ENCODE data around the gene CCDC30.
"Not testable (repeated sequence)": the region's sequence is repeated elsewhere in the genome, so short reads cannot be mapped to it uniquely, and the experiment has no call there.

CCDC30 gene

DNA sequence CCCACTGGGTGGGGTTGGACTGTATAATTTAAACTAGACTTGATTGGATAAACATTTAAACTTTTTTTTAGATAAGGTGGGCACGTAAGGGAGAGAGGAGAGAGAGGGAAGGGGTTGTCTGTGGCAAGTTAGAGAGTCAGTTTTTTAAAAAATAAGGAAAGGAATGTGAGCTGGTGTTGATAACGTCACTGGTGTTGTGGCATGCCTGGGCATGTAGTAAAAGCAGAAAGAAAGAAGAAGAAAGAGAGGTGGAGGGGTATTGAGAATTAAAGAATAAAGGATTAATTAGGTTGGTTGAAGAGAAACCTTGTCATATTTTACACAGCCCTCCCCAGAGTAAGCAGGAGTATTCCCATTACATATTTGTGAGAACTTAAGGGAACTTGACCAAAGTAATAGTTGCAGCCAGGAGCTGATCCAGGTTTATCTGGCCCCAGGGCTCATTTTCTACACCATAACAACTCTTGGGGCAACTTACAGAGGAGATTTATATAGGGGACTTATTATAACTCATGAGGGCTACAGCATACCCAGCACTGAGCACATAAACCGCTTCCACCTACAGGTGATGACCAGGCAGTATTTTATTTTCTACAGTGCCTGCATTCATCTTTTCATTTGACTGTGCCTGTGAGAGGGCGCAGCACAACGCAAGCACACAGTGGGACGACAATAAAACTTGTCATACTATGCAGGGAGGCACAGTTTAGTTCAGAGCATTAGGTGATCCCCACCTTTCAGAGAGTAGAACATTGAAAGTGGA lies 70.2 kb downstream of the CCDC30 start:
- DNase-seq: no peak

GRCh38 chr1:42541104-42541503 lies 78.0 kb downstream of the CCDC30 start:
- DNase-seq: no peak

DNA sequence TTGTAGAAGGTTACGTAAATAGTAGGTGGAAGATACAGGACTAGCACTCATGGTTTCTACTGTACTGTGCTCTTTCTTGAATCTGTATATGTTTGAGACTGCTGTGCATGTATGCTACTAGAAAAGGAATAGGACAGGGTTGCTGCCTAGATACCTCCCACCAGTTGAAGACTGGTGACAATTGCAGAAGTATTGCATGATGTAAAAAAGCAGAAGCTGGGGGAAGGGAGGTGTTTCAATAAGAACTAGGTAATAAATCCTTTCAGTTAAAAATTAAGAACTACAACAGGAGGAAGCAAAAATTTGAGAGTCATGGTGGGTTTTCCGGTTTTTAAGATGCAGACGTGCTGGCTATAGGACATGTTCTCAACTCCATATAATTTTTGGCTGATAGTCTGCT lies 88.1 kb downstream of the CCDC30 start:
- no peak for DNase-seq

- DNase-seq: no peak
Observed at GRCh38 chr1:42551590-42551989, 88.5 kb downstream of the CCDC30 start.

- DNase-seq: no peak
Observed at GRCh38 chr1:42552636-42553035, 89.5 kb downstream of the CCDC30 start.

DNA sequence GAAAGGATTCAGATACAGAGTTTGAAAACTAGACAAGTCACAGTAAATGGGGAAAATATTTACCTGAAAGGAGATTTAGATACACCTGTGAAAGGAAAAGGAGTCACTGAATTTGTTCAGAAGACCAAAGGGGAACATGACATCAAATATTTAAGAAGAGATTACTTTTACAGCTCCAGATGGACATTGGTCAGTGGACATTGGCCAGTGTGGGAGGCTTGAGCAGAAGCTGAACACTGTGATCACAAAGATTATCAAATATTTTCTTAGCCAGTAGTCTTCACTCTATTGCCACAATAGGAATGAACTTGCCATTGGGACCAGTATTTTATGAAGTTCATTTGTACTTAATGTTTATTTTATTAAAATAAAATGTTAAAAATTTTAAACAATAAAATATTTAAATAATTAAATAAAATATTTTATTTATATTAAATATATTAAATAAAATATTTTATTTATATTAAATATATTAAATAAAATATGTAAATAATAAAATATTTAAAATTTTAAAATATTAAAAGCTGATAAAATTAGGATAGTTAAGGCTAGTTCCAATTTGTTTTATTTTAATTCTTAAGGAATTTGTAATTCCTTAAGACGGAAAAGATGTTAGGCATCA lies 94.3 kb downstream of the CCDC30 start:
- no peak for DNase-seq

- no peak for DNase-seq
Observed at GRCh38 chr1:42567038-42567437, 104.0 kb downstream of the CCDC30 start.

DNA sequence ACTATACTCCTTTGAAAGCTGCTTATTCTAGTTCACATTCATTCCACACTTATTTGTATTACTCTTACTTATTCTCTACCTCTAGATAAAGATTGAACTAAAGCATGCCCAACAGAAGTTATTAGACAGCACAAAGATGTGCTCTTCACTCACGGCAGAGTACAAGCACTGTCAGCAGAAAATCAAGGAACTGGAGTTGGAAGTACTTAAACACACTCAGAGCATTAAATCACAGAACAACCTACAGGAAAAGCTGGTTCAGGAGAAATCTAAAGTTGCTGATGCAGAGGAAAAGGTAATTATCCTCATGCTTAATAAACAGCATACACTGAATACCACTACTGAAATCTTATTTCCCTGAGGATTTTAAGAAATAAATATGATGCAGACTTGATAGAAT lies 113.8 kb downstream of the CCDC30 start:
- DNase-seq: no peak

DNA sequence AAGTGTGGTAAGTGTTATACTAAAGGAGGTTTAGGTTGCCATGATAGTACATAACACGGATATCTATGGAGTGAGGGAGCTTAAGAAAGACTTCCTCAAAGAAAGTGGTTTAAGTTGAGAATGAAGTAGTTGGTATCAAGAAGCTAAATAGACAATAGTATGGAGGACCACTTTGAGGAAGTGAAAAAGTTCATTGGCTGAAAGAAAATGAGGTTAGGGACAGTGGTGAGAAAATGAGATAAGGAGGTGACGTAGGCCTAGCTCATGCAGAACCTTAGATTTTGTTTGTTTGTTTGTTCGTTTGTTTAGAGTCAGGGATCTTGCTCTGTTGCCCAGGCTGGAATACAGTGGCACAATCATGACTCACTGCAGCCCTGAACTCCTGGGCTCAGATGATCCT lies 122.9 kb downstream of the CCDC30 start:
- DNase-seq: no peak

- DNase-seq: no peak
Observed at GRCh38 chr1:42587753-42588152, 124.7 kb downstream of the CCDC30 start.

- DNase-seq: no peak
Observed at GRCh38 chr1:42592811-42593210, 129.7 kb downstream of the CCDC30 start.

GRCh38 chr1:42593486-42594100 lies 130.5 kb downstream of the CCDC30 start:
- DNase-seq: no peak

DNA sequence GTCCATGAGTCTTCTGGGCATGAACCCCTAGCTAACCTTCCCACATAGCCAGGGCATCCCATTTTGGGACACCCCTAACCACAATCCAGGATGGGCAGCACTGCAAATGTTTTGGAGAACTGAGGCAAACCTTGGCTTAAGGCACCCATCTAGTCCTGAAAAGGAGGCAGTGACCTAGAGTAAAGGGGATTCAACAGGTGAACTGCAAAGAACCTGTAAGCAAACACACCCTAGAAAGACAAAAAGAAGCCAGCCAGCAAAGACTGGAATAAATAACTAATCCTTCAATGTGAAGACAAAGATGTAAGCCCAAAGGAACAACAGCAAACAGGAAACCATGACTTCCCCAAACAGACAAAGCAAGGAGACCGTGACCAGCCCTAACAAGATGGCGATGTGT lies 138.4 kb downstream of the CCDC30 start:
- no peak for DNase-seq

- DNase-seq: no peak
Observed at GRCh38 chr1:42613803-42614131, 150.7 kb downstream of the CCDC30 start.

DNA sequence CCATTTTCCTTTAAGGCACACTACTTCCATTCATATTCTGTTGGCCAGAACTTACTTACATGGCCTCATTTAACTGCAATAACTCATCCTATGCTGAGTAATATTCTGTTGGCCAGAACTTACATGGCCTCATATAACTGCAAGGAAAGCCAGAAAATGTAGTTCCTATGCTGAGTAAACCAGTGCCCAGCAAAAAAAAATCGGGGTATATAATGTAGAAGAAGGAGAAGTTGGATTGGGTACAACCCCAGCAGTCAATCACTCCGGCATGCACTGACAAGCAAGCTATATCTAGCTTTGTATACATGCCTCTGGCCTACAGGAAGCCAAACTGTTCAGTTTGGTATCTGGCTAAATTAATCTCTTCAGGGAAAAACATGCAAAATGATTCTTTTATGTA lies 155.8 kb downstream of the CCDC30 start:
- DNase-seq: no peak

GRCh38 chr1:42620307-42620706 lies 157.2 kb downstream of the CCDC30 start:
- DNase-seq: no peak

DNA sequence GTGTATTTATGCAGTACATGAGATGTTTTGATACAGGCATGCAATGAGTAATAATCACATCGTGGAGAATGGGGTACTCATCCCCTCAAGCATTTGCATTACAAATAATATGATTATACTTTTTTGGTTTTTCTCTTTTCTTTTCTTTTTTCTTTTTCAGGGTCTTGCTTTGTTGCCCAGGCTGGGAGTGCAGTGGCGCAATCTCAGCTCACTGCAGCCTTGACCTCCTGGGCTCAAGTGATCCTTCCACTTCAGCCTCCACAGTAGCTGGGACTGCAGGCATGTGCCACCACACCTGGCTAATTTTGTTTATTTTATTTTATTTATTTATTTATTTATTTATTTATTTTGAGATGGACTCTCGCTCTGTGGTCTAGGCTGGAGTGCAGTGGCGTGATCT lies 158.1 kb downstream of the CCDC30 start:
- not testable (repeated sequence) for DNase-seq

DNA sequence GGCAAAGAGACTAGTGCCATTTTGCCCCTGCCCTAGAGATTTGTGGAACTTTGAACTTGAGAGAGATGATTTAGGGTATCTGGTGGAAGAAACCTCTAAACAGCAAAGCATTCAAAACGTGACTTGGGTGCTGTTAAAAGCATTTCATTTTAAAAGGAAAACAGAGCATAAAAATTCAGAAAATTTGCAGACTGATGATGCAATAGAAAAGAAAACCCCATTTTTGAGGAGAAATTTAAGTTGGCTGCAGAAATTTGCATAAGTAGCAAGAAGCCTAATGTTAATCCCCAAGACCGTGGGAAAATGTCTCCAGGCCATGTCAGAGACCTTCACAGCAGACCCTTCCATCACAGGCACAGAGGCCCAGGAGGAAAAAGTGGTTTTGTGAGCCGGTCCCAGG lies 164.1 kb downstream of the CCDC30 start:
- DNase-seq: not testable (repeated sequence)

- DNase-seq: no peak
Observed at GRCh38 chr1:42639116-42639515, 176.0 kb downstream of the CCDC30 start.

DNA sequence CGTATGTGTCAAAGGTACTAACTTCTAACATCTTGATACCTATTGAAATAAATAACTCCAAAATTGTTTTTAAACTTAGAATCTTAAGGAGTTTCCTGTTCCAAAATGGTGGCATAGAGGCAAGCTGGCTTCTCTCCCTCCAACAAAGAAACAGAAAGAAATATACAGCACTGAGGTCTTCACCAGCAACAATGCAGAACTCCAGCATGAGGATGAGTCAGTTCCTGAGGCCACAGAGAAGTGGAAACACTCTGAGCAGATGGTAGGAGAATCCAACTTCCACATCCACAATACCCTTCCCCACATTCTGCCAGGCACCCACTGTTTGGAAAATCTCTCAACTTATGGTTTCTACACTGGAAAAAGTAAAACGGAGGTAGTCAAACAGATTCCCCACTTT lies 183.0 kb downstream of the CCDC30 start:
- DNase-seq: no peak

GRCh38 chr1:42657201-42657600 lies 194.1 kb downstream of the CCDC30 start:
- DNase-seq: no peak

- peak; percentile 93 for DNase-seq
Observed at GRCh38 chr1:42657981-42658876, 195.1 kb downstream of the CCDC30 start, which contains the start of gene PPIH. PPIH (plus strand) TSS chr1:42658423; CDS start chr1:42658447, 24 bp downstream.

- no peak for DNase-seq
Observed at GRCh38 chr1:42658877-42659337, 195.8 kb downstream of the CCDC30 start.

All from CD4-positive, alpha-beta T cell treated with Interleukin-12 subunit alpha and Interleukin-12 subunit beta, for 1 hour (primary cell).